Measurements from ENCODE around the gene NEMP2.

The NEMP2 gene

DNA sequence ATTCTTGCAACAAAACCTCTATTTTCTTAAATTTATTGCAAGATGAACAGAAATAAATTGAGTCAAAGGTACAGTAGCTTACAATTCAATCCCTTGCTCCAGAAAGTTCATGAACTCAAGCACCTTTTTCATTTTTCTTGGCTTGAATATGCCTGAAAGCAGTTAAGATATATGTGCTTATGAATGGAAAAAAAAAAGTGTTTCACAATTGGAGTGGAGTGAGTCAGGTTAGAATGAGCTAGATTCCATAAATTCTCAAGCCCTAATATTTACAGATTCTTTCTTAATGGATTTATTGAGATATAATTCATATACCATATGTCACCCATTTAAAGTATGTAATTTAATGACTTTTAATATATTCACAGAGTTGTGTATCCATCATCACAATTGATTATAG is 39.6 kb upstream of the NEMP2 start:
- Histone ChIP-seq H3K4me1 (ENCODE audit: control insufficient read depth, insufficient read depth, low read length, unreplicated experiment) (peaks cover 26% of the 10 kb centered on the region), H3K36me3 (ENCODE audit: insufficient read depth, low read length) (no peaks in the 10 kb centered on the region), H3K4me3 (ENCODE audit: low read depth, low read length) (no peak overlapping the region), H3K27ac (ENCODE audit: low read depth, low read length) (no peak overlapping the region), H3K79me2 (ENCODE audit: control insufficient read depth, insufficient read depth, low read length, unreplicated experiment) (no peaks in the 10 kb centered on the region), H2AFZ (ENCODE audit: low read length, unreplicated experiment) (no peak overlapping the region), H3K27me3 (ENCODE audit: insufficient read depth, low read length) (no peaks in the 10 kb centered on the region)

DNA sequence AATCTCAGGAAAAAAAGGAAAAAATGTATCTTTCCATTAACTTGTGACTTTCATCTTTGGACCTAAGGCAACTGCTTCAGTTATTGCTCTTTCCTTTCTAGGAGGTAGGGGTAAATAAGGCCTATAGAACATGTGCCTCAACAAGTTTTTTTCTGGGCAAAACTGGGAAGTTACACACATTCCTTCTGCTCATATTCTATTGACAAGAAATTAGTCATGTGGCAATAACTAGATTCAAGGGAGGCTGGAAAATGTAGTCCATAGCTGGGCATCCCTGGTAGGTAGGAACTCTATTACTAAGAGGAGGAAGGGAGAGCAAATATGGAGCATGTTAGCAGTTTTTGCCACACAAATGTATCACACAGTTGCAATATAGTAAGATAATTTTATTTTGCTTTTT is 37.7 kb upstream of the NEMP2 start:
- Histone ChIP-seq H3K79me2 (ENCODE audit: control insufficient read depth, insufficient read depth, low read length, unreplicated experiment) (no peaks in the 10 kb centered on the region), H3K27ac (ENCODE audit: low read depth, low read length) (no peak overlapping the region), H3K36me3 (ENCODE audit: insufficient read depth, low read length) (no peaks in the 10 kb centered on the region), H3K27me3 (ENCODE audit: insufficient read depth, low read length) (no peaks in the 10 kb centered on the region), H2AFZ (ENCODE audit: low read length, unreplicated experiment) (no peak overlapping the region), H3K4me1 (ENCODE audit: control insufficient read depth, insufficient read depth, low read length, unreplicated experiment) (peaks cover 12% of the 10 kb centered on the region), H3K4me3 (ENCODE audit: low read depth, low read length) (no peak overlapping the region)

DNA sequence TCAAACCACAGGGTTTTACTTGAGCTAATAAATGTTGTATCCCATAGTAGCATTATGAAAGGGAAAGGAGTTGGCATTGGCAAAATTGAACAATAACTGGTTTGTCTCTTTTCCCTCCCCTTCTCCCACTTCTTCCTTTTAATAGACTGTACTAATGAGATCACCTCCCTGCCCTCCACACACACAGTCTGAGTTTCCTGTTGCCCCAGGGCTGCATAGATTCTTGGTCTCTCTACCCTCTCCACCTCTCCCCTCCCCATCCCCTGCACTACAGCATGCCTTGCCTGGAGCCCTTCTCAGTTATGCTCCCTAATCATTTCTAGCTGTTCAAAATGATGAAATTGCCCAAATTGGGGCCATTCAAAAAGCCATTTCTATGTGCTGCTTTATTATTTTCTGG is 37.2 kb upstream of the NEMP2 start:
- Histone ChIP-seq H3K4me1 (ENCODE audit: control insufficient read depth, insufficient read depth, low read length, unreplicated experiment) (peaks cover 12% of the 10 kb centered on the region), H3K36me3 (ENCODE audit: insufficient read depth, low read length) (no peaks in the 10 kb centered on the region), H2AFZ (ENCODE audit: low read length, unreplicated experiment) (no peak overlapping the region), H3K27ac (ENCODE audit: low read depth, low read length) (no peak overlapping the region), H3K79me2 (ENCODE audit: control insufficient read depth, insufficient read depth, low read length, unreplicated experiment) (no peaks in the 10 kb centered on the region), H3K4me3 (ENCODE audit: low read depth, low read length) (no peak overlapping the region), H3K27me3 (ENCODE audit: insufficient read depth, low read length) (no peaks in the 10 kb centered on the region)

DNA sequence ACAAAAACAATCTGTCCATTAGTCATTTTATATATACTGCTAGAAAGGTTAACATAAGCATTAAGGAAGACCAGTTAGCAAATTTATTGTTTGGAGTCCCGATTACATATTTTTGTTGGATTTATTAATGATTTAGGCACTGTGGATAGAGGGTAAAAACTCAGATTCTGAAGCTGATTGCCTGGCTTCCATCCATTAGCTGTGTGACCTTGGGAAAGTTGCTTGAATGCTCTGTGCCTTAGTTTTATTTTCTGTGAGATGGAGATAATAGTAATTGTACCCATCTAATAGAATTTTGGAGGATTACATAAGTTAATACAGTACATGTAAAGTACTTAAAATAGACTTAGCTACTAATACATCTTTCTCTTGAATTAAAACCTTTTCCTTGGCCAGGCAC is 36.3 kb upstream of the NEMP2 start:
- Histone ChIP-seq H2AFZ (ENCODE audit: low read length, unreplicated experiment) (no peak overlapping the region), H3K27me3 (ENCODE audit: insufficient read depth, low read length) (no peaks in the 10 kb centered on the region), H3K27ac (ENCODE audit: low read depth, low read length) (no peak overlapping the region), H3K4me1 (ENCODE audit: control insufficient read depth, insufficient read depth, low read length, unreplicated experiment) (peaks cover 12% of the 10 kb centered on the region), H3K79me2 (ENCODE audit: control insufficient read depth, insufficient read depth, low read length, unreplicated experiment) (no peaks in the 10 kb centered on the region), H3K4me3 (ENCODE audit: low read depth, low read length) (no peak overlapping the region), H3K36me3 (ENCODE audit: insufficient read depth, low read length) (no peaks in the 10 kb centered on the region)

DNA sequence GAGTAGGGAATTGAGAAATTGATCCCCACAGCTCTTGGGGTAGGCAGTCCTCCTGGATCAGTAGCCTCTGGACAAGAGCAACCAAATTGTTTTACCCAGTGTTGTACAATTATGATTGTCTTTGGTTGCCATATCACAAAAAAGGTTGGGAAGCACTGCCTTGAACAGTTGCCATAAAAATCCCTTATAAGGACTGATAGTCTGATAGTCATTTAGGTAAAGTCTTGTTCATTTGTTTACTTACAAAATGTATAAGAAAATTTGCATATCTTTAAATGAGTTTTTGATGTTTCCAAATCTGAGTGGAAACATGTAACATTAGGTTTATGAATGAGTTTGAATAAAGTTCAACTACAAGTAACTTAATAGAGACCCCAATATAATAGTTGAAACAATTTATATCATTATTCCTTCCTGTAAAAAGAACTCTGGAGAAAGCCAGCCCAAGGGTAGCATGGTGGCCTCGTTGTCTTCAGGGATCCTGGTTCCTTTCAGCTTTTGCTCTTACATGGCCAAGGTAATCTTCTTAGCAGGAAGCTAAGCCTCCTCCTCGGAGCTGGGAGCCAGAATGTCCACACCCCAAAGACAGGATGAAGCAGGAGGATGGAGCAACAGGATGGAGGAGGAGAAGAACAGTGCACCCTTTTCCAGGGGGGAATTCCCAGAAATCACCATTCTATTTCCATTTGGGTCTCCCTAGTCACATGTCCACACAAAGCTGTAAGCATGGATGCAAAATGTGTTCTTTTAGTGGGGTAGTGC is 35.7 kb upstream of the NEMP2 start:
- H3K27ac ChIP-seq (ENCODE audit: low read depth, low read length) = no peak overlapping the region
- H3K79me2 ChIP-seq (ENCODE audit: control insufficient read depth, insufficient read depth, low read length, unreplicated experiment) = no peaks in the 10 kb centered on the region
- no peak overlapping the region for H2AFZ ChIP-seq (ENCODE audit: low read length, unreplicated experiment)

DNA sequence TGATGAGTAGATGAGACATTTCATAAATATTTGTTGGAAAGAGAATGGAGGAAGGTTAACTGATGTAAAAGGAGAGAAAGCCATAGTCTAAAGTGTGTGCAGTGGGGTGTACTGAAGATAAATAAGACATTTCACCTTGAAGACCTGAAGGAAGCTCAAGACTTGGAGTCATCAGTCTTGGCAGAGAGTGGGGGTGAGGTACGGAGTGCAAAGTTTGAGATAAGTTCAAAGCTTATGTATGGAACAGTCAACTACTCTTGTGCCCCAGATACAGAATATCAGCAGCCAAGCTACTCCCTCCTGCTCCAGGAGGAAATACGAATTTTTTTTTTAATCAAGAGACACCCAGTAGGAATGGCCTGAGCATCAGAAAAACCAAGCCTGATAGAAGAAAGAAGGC is 30.3 kb upstream of the NEMP2 start:
- no peaks in the 10 kb centered on the region for H3K27me3 ChIP-seq (ENCODE audit: insufficient read depth, low read length)
- no peak overlapping the region for H3K27ac ChIP-seq (ENCODE audit: low read depth, low read length)
- H3K4me1 ChIP-seq (ENCODE audit: control insufficient read depth, insufficient read depth, low read length, unreplicated experiment) = no peaks in the 10 kb centered on the region
- no peak overlapping the region for H3K4me3 ChIP-seq (ENCODE audit: low read depth, low read length)
- H3K36me3 ChIP-seq (ENCODE audit: insufficient read depth, low read length) = no peaks in the 10 kb centered on the region
- H3K79me2 ChIP-seq (ENCODE audit: control insufficient read depth, insufficient read depth, low read length, unreplicated experiment) = no peaks in the 10 kb centered on the region
- H2AFZ ChIP-seq (ENCODE audit: low read length, unreplicated experiment) = no peak overlapping the region

More for the DNA sequence above, 35.7 kb upstream of the NEMP2 start:
- Histone ChIP-seq H3K4me3 (ENCODE audit: low read depth, low read length) (no peak overlapping the region), H3K27me3 (ENCODE audit: insufficient read depth, low read length) (no peaks in the 10 kb centered on the region), H3K4me1 (ENCODE audit: control insufficient read depth, insufficient read depth, low read length, unreplicated experiment) (peaks cover 12% of the 10 kb centered on the region), H3K36me3 (ENCODE audit: insufficient read depth, low read length) (no peaks in the 10 kb centered on the region)

DNA sequence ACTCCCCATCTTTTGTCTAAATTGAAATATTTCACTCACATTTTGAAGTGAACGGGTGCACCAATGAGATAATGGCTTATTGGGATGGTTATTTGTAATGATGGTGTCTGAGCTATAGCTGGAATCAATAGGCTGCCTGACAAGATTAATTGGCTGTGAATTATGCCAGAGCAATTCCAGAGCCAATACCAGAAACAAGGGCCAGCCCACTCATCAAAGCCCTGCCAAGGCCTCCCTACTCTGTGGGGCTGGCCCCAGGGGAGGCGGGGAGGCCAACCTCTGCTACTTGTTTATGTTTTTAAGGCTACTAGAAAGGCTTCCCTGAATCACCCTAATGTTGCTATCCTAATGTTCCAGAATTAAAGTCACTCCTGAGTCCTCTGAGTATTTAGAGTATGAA is 29.1 kb upstream of the NEMP2 start:
- no peaks in the 10 kb centered on the region for H3K79me2 ChIP-seq (ENCODE audit: control insufficient read depth, insufficient read depth, low read length, unreplicated experiment)
- no peaks in the 10 kb centered on the region for H3K27me3 ChIP-seq (ENCODE audit: insufficient read depth, low read length)
- no peak overlapping the region for H3K27ac ChIP-seq (ENCODE audit: low read depth, low read length)
- no peak overlapping the region for H2AFZ ChIP-seq (ENCODE audit: low read length, unreplicated experiment)
- H3K4me3 ChIP-seq (ENCODE audit: low read depth, low read length) = no peak overlapping the region
- no peaks in the 10 kb centered on the region for H3K36me3 ChIP-seq (ENCODE audit: insufficient read depth, low read length)
- H3K4me1 ChIP-seq (ENCODE audit: control insufficient read depth, insufficient read depth, low read length, unreplicated experiment) = no peaks in the 10 kb centered on the region

DNA sequence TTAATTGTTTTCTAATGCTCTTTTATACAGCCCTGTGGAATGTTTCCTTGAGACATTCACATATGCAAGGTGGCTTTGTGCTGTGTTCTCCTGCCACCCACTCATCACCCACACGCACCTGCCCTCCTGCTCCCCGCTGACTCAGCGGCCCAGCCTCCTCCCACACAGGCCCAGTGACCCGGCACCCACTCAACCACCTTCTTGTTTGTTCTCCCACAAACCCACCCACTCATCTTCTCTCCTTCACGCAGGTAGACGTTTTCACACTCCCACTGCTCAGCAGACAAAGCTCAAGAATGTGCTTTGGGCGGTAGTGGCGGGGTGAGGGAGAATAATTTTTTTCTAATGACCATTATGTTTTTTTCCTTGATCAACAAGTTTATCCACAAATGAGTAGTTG is 28.6 kb upstream of the NEMP2 start:
- no peaks in the 10 kb centered on the region for H3K4me1 ChIP-seq (ENCODE audit: control insufficient read depth, insufficient read depth, low read length, unreplicated experiment)
- no peak overlapping the region for H2AFZ ChIP-seq (ENCODE audit: low read length, unreplicated experiment)
- no peak overlapping the region for H3K4me3 ChIP-seq (ENCODE audit: low read depth, low read length)
- H3K27me3 ChIP-seq (ENCODE audit: insufficient read depth, low read length) = no peaks in the 10 kb centered on the region
- no peaks in the 10 kb centered on the region for H3K36me3 ChIP-seq (ENCODE audit: insufficient read depth, low read length)
- no peaks in the 10 kb centered on the region for H3K79me2 ChIP-seq (ENCODE audit: control insufficient read depth, insufficient read depth, low read length, unreplicated experiment)
- no peak overlapping the region for H3K27ac ChIP-seq (ENCODE audit: low read depth, low read length)

DNA sequence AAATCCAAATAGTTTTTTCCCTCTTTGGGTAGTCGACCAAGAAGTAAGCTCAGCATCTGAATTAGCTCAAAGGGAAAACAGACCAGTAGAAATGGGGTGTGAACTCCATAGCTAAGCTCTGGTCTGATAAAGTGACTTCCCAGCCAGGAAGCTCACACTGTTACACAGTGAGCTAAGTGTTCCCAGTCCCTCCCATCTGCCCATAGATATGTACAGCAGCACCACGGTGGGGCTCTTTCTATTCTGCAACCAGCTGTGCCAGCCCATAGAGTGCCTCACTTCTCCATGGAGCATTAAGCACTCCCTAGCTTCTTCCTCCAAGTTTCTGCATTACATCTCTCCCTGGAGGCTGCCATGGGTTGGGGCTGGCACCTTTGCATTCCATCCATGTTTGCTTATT is 27.6 kb upstream of the NEMP2 start:
- Histone ChIP-seq H3K4me1 (ENCODE audit: control insufficient read depth, insufficient read depth, low read length, unreplicated experiment) (no peaks in the 10 kb centered on the region), H3K27me3 (ENCODE audit: insufficient read depth, low read length) (no peaks in the 10 kb centered on the region), H3K79me2 (ENCODE audit: control insufficient read depth, insufficient read depth, low read length, unreplicated experiment) (no peaks in the 10 kb centered on the region), H2AFZ (ENCODE audit: low read length, unreplicated experiment) (no peak overlapping the region), H3K4me3 (ENCODE audit: low read depth, low read length) (no peak overlapping the region), H3K27ac (ENCODE audit: low read depth, low read length) (no peak overlapping the region), H3K36me3 (ENCODE audit: insufficient read depth, low read length) (no peaks in the 10 kb centered on the region)

DNA sequence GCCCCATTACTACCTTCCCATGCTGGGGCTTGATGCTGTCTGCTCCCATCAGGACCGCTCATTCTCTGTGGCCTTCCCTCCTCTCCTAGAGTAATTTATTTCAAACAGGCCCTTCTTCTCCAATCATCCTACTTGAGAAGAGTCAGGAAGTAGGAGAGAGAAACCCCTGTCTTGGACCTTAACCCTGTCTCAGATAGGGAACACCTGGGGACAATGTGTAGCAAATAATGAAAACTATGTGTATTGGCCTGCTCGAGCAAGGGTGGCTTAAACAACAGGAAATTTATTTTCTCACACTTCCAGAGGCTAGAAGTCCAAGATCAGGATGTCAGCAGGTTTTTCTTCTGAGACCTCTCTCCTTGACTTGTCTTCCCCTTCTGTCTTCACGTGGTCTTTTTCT is 26.6 kb upstream of the NEMP2 start:
- Histone ChIP-seq H3K27ac (ENCODE audit: low read depth, low read length) (no peak overlapping the region), H3K27me3 (ENCODE audit: insufficient read depth, low read length) (no peaks in the 10 kb centered on the region), H3K36me3 (ENCODE audit: insufficient read depth, low read length) (no peaks in the 10 kb centered on the region), H2AFZ (ENCODE audit: low read length, unreplicated experiment) (no peak overlapping the region), H3K4me3 (ENCODE audit: low read depth, low read length) (no peak overlapping the region), H3K79me2 (ENCODE audit: control insufficient read depth, insufficient read depth, low read length, unreplicated experiment) (no peaks in the 10 kb centered on the region), H3K4me1 (ENCODE audit: control insufficient read depth, insufficient read depth, low read length, unreplicated experiment) (no peaks in the 10 kb centered on the region)

DNA sequence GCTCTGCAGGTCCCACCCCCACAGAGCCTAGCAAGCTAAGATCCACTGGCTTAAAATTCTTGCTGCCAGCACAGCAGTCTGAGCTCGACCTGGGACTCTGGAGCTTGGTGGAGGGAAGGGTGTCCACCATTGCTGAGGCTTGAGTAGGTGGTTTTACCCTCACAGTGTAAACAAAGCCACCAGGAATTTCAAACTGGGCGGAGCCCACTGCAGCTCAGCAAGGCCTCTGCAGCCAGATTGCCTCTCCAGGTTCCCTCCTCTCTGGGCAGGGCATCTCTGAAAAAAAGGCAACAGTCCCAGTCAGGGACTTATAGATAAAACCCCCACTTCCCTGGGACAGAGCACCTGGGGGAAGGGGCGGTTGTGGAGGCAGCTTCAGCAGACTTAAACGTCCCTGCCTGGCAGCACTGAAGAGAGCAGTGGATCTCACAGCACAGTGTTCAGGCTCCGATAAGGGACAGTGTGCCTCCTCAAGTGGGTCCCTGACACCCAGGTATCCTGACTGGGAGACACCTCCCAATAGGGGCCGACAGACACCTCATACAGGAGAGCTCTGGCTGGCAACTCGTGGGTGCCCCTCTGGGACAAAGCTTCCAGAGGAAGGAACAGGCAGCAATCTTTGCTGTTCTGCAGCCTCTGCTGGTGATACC is 20.0 kb upstream of the NEMP2 start:
- H3K27me3 ChIP-seq (ENCODE audit: insufficient read depth, low read length) = no peaks in the 10 kb centered on the region
- H3K4me3 ChIP-seq (ENCODE audit: low read depth, low read length) = no peak overlapping the region
- H3K36me3 ChIP-seq (ENCODE audit: insufficient read depth, low read length) = no peaks in the 10 kb centered on the region; the same call in 1 of the 2 replicates
- no peak overlapping the region for H3K27ac ChIP-seq (ENCODE audit: low read depth, low read length)
- peaks cover 4% of the 10 kb centered on the region for H3K4me1 ChIP-seq (ENCODE audit: control insufficient read depth, insufficient read depth, low read length, unreplicated experiment)
- H2AFZ ChIP-seq (ENCODE audit: low read length, unreplicated experiment) = no peak overlapping the region
- H3K79me2 ChIP-seq (ENCODE audit: control insufficient read depth, insufficient read depth, low read length, unreplicated experiment) = no peaks in the 10 kb centered on the region
